A549 (cell line): ENCODE measurements around the gene ACTR2. TPM values are rescaled to one million over a fixed set of nuclear protein-coding genes. Genes with fewer than 3 reads are reported as not detected.
"Not testable (repeated sequence)": the region's sequence is repeated elsewhere in the genome, so short reads cannot be mapped to it uniquely, and the experiment has no call there.

Experiments used
- ATAC-seq, 2 experiments: fragments of 200-7000 bp in 1 of 2; fragments of >200 bp in 1 of 2; cut with Nextera tagmentation in 1 of 2; cut with Tn5 transposase in 1 of 2; 3 replicates each; pipeline versions ENCODE4 v1.8.0 to v1.9.1; 2018 to 2020; ENCODE audit warnings: mild to moderate bottlenecking in 1 of 2, moderate library complexity in 1 of 2
- CTCF ChIA-PET: fragments of 300-600 bp; sonication (Branson Sonifier 250); formaldehyde crosslinking; extraction: SDS; loops from one replicate; lab custom pipeline; 2021; ENCODE audit warnings: antibody characterized with exemption, inconsistent platforms; lab: Yijun Ruan, JAX
- POLR2A ChIA-PET: fragments of 350-600 bp; formaldehyde crosslinking; extraction: SDS; loops from one replicate; lab custom pipeline; 2021; ENCODE audit warnings: antibody characterized with exemption, inconsistent platforms; lab: Yijun Ruan, JAX
- DNase-seq, 2 experiments: peaks; one replicate each; pipeline versions ENCODE4 v3.0.0 to v3.0.0-alpha.2; 2011 to 2016; ENCODE audit warnings: low read depth in 1 of 2, low spot score in 1 of 2
- FAIRE-seq: peaks from 2 replicates; lab custom pipeline; 2011; peaks lifted over from hg19 to GRCh38; lab: Jason Lieb, UNC
- H3K27ac ChIP-seq, 2 experiments: fragments of >200 bp; sonication (Bioruptor Twin); formaldehyde crosslinking; 3 replicates each; pipeline ENCODE4 v1.5.1; 2016 to 2017
- H3K4me1 ChIP-seq: fragments of >200 bp; sonication (Bioruptor Twin); formaldehyde crosslinking; 3 replicates; pipeline ENCODE4 v1.6.1; 2016
- H3K4me2 ChIP-seq: fragments of >200 bp; sonication (Bioruptor Twin); formaldehyde crosslinking; 3 replicates; pipeline ENCODE4 v1.6.1; 2016
- H3K4me3 ChIP-seq: fragments of >200 bp; sonication (Bioruptor Twin); formaldehyde crosslinking; 3 replicates; pipeline ENCODE4 v1.5.1; 2016
- H3K9me3 ChIP-seq: fragments of >200 bp; sonication (Bioruptor Twin); formaldehyde crosslinking; 3 replicates; pipeline ENCODE4 v1.6.1; 2016
- CHD2 ChIP-seq: fragments of 150-350 bp; IDR thresholded peaks from 2 replicates; pipeline ENCODE4 v1.6.1; 2014; ENCODE audit warnings: low read length; ENCODE audit not compliant: partially characterized antibody
- EP300 ChIP-seq, 2 experiments: fragments of >200 bp; sonication (Bioruptor Twin); formaldehyde crosslinking; IDR thresholded peaks; 2 replicates in 1 of 2; 3 replicates in 1 of 2; pipeline ENCODE4 v1.6.1; 2016 to 2017
- FOXS1 ChIP-seq: fragments of 250-450 bp; sonication (Bioruptor Pico); IDR thresholded peaks from 2 replicates; pipeline ENCODE4 v1.5.0; 2020; ENCODE audit warnings: mild to moderate bottlenecking, moderate library complexity
- GATA3 ChIP-seq: IDR thresholded peaks from 2 replicates; pipeline ENCODE4 v1.6.1; 2012; ENCODE audit warnings: borderline replicate concordance
- HDAC2 ChIP-seq: fragments of 200-600 bp; sonication (generic); IDR thresholded peaks from 2 replicates; pipeline ENCODE4 v1.6.1; 2016
- JUN ChIP-seq, 2 experiments: fragments of >200 bp; sonication (Bioruptor Twin); formaldehyde crosslinking; IDR thresholded peaks; 2 replicates in 1 of 2; 3 replicates in 1 of 2; pipeline ENCODE4 v1.6.1; 2016 to 2017
- KDM5A ChIP-seq: fragments of 200-600 bp; sonication (generic); IDR thresholded peaks from 2 replicates; pipeline ENCODE4 v1.6.1; 2016; ENCODE audit warnings: antibody characterized with exemption, mild to moderate bottlenecking
- MAX ChIP-seq: IDR thresholded peaks from 2 replicates; pipeline ENCODE4 v1.6.1; 2012
- MAZ ChIP-seq: fragments of 150-350 bp; IDR thresholded peaks from 2 replicates; pipeline ENCODE4 v1.6.1; 2014; ENCODE audit warnings: antibody characterized with exemption, low read depth, low read length, borderline replicate concordance
- NFE2L2 ChIP-seq: fragments of 150-350 bp; conservative IDR thresholded peaks from 2 replicates; pipeline ENCODE4 v1.6.1; 2014; ENCODE audit warnings: low read length
- PHF8 ChIP-seq: fragments of 200-600 bp; sonication (generic); IDR thresholded peaks from 2 replicates; pipeline ENCODE4 v1.6.1; 2016; ENCODE audit warnings: low read depth, mild to moderate bottlenecking, antibody characterized with exemption, moderate library complexity, borderline replicate concordance
- POLR2A ChIP-seq: IDR thresholded peaks from 2 replicates; pipeline ENCODE4 v1.6.1; 2012; ENCODE audit warnings: mild to moderate bottlenecking, low read length
- RCOR1 ChIP-seq: fragments of 150-350 bp; IDR thresholded peaks from 2 replicates; pipeline ENCODE4 v1.6.1; 2014; ENCODE audit warnings: antibody characterized with exemption, low read length, low read depth
- RFX5 ChIP-seq: fragments of 450-650 bp; IDR thresholded peaks from 2 replicates; pipeline ENCODE4 v1.7.1; 2014; ENCODE audit warnings: antibody characterized with exemption, mild to moderate bottlenecking, moderate library complexity
- SMC3 ChIP-seq: fragments of >200 bp; sonication (Bioruptor Twin); formaldehyde crosslinking; IDR thresholded peaks from 3 replicates; pipeline ENCODE4 v1.6.1; 2018; ENCODE audit warnings: inconsistent platforms
- TFCP2L1 ChIP-seq: fragments of 250-450 bp; sonication (Bioruptor Pico); IDR thresholded peaks from 2 replicates; pipeline ENCODE4 v1.5.0; 2021; ENCODE audit warnings: mild to moderate bottlenecking
- TP53 ChIP-seq: fragments of 250-450 bp; sonication (Bioruptor Pico); IDR thresholded peaks from 2 replicates; pipeline ENCODE4 v1.5.0; 2021; ENCODE audit warnings: mild to moderate bottlenecking, moderate library complexity
- WGBS: methylation state at CpG from one replicate; pipeline ENCODE4 v1.1.6; 2017; ENCODE audit errors: missing lambda C conversion rate; 5-methylcytosine and 5-hydroxymethylcytosine counted together
- polyA plus RNA-seq, 4 experiments: library from polyadenylated mRNA; depleted of rRNA in 3 of 4; stranded (reverse); fragments of >200 nt; fragmentation: RNase III in 1 of 4; extraction: RNeasy Plus Mini Kit Qiagen cat#74134 plus additional on column Dnase treatment in 1 of 4; gene quantifications; 2 replicates in 3 of 4; 3 replicates in 1 of 4; pipeline ENCODE4 v1.2.3, GENCODE V29; 2011 to 2017
- TF ChIP-seq, protein P1 (sequence below): fragments of 150-350 bp; IDR thresholded peaks from 2 replicates; pipeline ENCODE4 v1.6.1; 2014; ENCODE audit warnings: low read depth, mild to moderate bottlenecking, low read length
- TF ChIP-seq, protein P2 (sequence below): fragments of 450-650 bp; IDR thresholded peaks from 2 replicates; pipeline ENCODE4 v1.6.1; 2014; ENCODE audit warnings: antibody characterized with exemption
- TF ChIP-seq, protein P3 (sequence below): IDR thresholded peaks from 2 replicates; pipeline ENCODE4 v1.6.1; 2012; ENCODE audit warnings: low read depth, borderline replicate concordance
- TF ChIP-seq, protein P4 (sequence below): fragments of >200 bp; sonication (Bioruptor Twin); formaldehyde crosslinking; IDR thresholded peaks from 3 replicates; pipeline ENCODE4 v1.6.1; 2016
- TF ChIP-seq, protein P5 (sequence below): fragments of >200 bp; sonication (Bioruptor Twin); formaldehyde crosslinking; IDR thresholded peaks from 2 replicates; pipeline ENCODE4 v1.6.1; 2016

ACTR2 gene
- polyA plus RNA-seq, 2 of the 4 experiments (the other 2 are of a cell fraction), result 270 to 278 TPM

DNA sequence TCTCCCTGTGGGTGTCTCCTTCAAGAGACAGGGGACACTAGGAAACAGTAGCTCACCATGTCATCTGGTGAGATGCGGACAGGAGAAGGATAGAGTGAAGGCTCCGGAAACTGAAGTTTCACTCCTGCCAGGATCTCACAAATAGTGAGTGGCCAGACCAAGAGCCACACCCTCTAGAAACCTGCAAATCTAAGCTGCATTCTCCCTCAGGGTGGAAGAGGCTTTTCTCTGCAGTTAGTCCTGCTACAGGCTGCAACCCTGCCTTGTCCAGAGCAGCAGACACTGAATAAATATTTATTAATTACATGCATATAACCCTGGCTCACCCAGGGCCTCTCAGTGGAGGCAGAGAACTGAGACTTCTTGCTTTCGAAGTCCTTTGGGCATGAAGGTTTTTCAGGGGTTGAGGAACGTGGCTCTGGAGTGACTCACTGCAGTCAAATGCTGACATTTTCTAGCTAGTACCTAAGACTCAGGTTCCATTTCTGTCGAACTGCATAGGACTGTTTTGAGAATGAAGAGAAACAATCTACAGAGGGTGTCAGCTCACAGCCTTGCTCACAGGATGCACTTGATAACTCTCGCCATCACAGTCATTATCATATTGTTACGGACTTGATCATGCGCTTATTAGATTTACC, 87.3 kb downstream of the ACTR2 start:
- POLR2A ChIA-PET, result no interaction called here
- Histone ChIP-seq H3K4me3 (no peak overlapping the region), H3K4me1 (peaks cover 12% of the 10 kb centered on the region), H3K27ac (no peak overlapping the region), H3K9me3 (no peaks in the 10 kb centered on the region), H3K4me2 (no peak overlapping the region)
- CTCF ChIA-PET, result interaction anchor here (0.6 to 1.8 kb wide), 4 partner anchors 9 to 124 kb away, joined by 3 to 5 read pairs (median 3); no protein-coding TSS in a partner anchor
- DNase-seq (no peak), ATAC-seq (peak in 1 of 2 experiments; percentile 27; a peak in 3 of 6 replicates), FAIRE-seq (no peak)
- 71% methylated on average over 8 of the region's 8 CpGs for WGBS
- TF ChIP-seq, protein P1, sequence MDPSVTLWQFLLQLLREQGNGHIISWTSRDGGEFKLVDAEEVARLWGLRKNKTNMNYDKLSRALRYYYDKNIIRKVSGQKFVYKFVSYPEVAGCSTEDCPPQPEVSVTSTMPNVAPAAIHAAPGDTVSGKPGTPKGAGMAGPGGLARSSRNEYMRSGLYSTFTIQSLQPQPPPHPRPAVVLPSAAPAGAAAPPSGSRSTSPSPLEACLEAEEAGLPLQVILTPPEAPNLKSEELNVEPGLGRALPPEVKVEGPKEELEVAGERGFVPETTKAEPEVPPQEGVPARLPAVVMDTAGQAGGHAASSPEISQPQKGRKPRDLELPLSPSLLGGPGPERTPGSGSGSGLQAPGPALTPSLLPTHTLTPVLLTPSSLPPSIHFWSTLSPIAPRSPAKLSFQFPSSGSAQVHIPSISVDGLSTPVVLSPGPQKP, result no peak
- TF ChIP-seq, protein P2, sequence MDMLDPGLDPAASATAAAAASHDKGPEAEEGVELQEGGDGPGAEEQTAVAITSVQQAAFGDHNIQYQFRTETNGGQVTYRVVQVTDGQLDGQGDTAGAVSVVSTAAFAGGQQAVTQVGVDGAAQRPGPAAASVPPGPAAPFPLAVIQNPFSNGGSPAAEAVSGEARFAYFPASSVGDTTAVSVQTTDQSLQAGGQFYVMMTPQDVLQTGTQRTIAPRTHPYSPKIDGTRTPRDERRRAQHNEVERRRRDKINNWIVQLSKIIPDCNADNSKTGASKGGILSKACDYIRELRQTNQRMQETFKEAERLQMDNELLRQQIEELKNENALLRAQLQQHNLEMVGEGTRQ, result no peak
- no peak for TF ChIP-seq FOXS1 (CRISPR knock-in tag)
- no peak for TF ChIP-seq NFE2L2
- TF ChIP-seq, protein P3, sequence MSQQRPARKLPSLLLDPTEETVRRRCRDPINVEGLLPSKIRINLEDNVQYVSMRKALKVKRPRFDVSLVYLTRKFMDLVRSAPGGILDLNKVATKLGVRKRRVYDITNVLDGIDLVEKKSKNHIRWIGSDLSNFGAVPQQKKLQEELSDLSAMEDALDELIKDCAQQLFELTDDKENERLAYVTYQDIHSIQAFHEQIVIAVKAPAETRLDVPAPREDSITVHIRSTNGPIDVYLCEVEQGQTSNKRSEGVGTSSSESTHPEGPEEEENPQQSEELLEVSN, result no peak
- no peak for TF ChIP-seq GATA3

DNA sequence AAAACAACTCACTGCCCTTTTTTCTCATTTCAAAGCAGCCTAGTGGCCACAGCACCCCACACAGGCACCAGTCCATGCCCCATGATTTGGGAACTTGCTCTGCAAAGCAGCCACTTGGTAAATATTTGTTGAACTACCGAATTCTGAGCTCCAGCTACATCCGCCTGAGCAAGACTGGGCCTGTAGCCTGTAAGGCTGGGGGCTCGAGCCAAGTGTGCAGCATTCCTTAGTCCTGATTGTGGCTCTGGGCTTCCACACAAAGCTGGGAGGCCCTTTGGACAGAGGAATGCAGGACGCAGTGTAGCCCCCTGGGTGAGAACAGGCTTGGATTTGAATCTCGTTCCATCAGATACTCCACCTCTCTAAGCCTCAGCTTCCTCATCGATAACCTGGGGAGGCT, 88.4 kb downstream of the ACTR2 start:
- Histone ChIP-seq H3K27ac (peak overlapping the region in 1 of 2 experiments; percentile 10; a peak in 1 of 6 replicates), H3K9me3 (no peaks in the 10 kb centered on the region), H3K4me2 (no peak overlapping the region), H3K4me3 (no peak overlapping the region), H3K4me1 (peaks cover 23% of the 10 kb centered on the region)
- DNase-seq, result no peak
- POLR2A ChIA-PET, result no interaction called here
- no peak for FAIRE-seq
- CTCF ChIA-PET, result interaction anchor here (0.5 to 1.8 kb wide), 4 partner anchors 8 to 1784 kb away, joined by 3 to 5 read pairs (median 3); no protein-coding TSS in a partner anchor
- no peak for ATAC-seq
- TF ChIP-seq TP53 (CRISPR knock-in tag) (no peak), RFX5 (no peak), MAZ (no peak), GATA3 (no peak), KDM5A (no peak), CHD2 (no peak), MAX (no peak), POLR2A (no peak), PHF8 (no peak), SMC3 (no peak), RCOR1 (no peak), TFCP2L1 (CRISPR knock-in tag) (no peak), EP300 (IDR thresholded peaks at IDR 0.05) (no peak), HDAC2 (no peak), JUN (IDR thresholded peaks at IDR 0.05) (no peak)
- TF ChIP-seq, protein P4, sequence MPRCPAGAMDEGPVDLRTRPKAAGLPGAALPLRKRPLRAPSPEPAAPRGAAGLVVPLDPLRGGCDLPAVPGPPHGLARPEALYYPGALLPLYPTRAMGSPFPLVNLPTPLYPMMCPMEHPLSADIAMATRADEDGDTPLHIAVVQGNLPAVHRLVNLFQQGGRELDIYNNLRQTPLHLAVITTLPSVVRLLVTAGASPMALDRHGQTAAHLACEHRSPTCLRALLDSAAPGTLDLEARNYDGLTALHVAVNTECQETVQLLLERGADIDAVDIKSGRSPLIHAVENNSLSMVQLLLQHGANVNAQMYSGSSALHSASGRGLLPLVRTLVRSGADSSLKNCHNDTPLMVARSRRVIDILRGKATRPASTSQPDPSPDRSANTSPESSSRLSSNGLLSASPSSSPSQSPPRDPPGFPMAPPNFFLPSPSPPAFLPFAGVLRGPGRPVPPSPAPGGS, result no peak
- TF ChIP-seq, protein P5, sequence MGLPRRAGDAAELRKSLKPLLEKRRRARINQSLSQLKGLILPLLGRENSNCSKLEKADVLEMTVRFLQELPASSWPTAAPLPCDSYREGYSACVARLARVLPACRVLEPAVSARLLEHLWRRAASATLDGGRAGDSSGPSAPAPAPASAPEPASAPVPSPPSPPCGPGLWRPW, result no peak
- TF ChIP-seq, protein P1, result no peak
- WGBS, result 71% methylated on average over 6 of the region's 6 CpGs

- H3K4me2 ChIP-seq, H3K9me3 ChIP-seq, H3K4me3 ChIP-seq, POLR2A ChIA-PET, FAIRE-seq, DNase-seq, ATAC-seq, H3K27ac ChIP-seq: not testable (repeated sequence)
- peaks cover 27% of the 10 kb centered on the region for H3K4me1 ChIP-seq
- 86% methylated on average over 7 of the region's 7 CpGs for WGBS
- CTCF ChIA-PET, result interaction anchor here (0.5 to 6.1 kb wide), 7 partner anchors 10 to 235 kb away, joined by 3 to 34 read pairs (median 3); no protein-coding TSS in a partner anchor
Observed at GRCh38 chr2:65317351-65317750, 89.7 kb downstream of the ACTR2 start.
